Measurements from ENCODE around the gene CPVL. TPM values are rescaled to one million over a fixed set of nuclear protein-coding genes. Genes with fewer than 3 reads are reported as not detected.

CPVL gene
- total RNA-seq, 1 experiment from 2014 or later: 26.9 TPM

DNA sequence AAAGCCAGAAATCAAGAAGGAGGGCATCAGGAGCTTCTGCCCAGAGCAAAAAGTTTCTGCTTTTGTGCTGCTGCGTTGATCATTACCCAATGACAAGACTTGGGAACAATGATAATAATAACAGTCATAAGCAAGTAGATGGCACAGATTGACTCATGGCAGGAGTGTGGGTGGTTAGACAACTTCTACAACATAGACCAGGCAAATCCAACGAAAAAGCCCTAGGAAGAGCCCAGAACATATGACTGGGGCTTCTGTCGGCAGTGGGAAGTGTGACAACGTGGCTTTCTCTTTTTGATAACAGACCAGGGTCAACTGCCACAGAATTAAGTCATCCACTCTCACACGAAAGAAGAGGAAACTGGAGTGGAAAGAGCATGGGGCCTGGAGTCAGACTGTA lies 102.8 kb downstream of the CPVL start:
- no peak overlapping the region for H3K27ac ChIP-seq (ENCODE audit: insufficient read length, low read depth, low read length)
- H3K4me1 ChIP-seq (ENCODE audit: insufficient read depth, low read length): peaks cover 3% of the 10 kb centered on the region; the same call in 1 of the 2 replicates
- no peak overlapping the region for H3K14ac ChIP-seq (ENCODE audit: insufficient read depth, low read length)
- H2AFZ ChIP-seq (ENCODE audit: low read length): no peak overlapping the region
- no peaks in the 10 kb centered on the region for H3K79me1 ChIP-seq (ENCODE audit: insufficient read depth, low read depth, low read length, poor library complexity, severe bottlenecking)
- H3K56ac ChIP-seq (ENCODE audit: insufficient read length, low read depth, low read length): no peak overlapping the region
- peak overlapping the region; percentile 31 for H3K18ac ChIP-seq (ENCODE audit: insufficient read length, low read depth, low read length)
- TF ChIP-seq, protein P1, sequence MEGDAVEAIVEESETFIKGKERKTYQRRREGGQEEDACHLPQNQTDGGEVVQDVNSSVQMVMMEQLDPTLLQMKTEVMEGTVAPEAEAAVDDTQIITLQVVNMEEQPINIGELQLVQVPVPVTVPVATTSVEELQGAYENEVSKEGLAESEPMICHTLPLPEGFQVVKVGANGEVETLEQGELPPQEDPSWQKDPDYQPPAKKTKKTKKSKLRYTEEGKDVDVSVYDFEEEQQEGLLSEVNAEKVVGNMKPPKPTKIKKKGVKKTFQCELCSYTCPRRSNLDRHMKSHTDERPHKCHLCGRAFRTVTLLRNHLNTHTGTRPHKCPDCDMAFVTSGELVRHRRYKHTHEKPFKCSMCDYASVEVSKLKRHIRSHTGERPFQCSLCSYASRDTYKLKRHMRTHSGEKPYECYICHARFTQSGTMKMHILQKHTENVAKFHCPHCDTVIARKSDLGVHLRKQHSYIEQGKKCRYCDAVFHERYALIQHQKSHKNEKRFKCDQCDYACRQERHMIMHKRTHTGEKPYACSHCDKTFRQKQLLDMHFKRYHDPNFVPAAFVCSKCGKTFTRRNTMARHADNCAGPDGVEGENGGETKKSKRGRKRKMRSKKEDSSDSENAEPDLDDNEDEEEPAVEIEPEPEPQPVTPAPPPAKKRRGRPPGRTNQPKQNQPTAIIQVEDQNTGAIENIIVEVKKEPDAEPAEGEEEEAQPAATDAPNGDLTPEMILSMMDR (conservative IDR thresholded peaks at IDR 0.05): no peak
- H4K91ac ChIP-seq (ENCODE audit: insufficient read length, low read depth, low read length): no peak overlapping the region
- no peak overlapping the region for H2BK20ac ChIP-seq (ENCODE audit: low read depth, low read length, poor library complexity, severe bottlenecking)
- no peak overlapping the region for H2AK5ac ChIP-seq (ENCODE audit: insufficient read length, low read length)
- no peak overlapping the region for H3K4me3 Mint-ChIP-seq
- no peaks in the 10 kb centered on the region for H4K20me1 ChIP-seq (ENCODE audit: control insufficient read depth, insufficient read depth, insufficient read length)
- no peak overlapping the region for H3K23ac ChIP-seq (ENCODE audit: insufficient read length, low read depth, low read length)
- peaks cover 55 to 64% of the 10 kb centered on the region in 2 experiments for H3K4me1 Mint-ChIP-seq
- no CpG with 5 or more reads among the region's 5 CpGs for WGBS (ENCODE audit: extremely low coverage, insufficient read length, low lambda C conversion rate)
- DNase-seq: no peak
- H3K9ac ChIP-seq (ENCODE audit: extremely low read depth, insufficient read length, low read length): no peak overlapping the region
- H2BK12ac ChIP-seq (ENCODE audit: insufficient read length, low read depth, low read length): no peak overlapping the region
- no peak overlapping the region for H3K4me2 ChIP-seq (ENCODE audit: insufficient read depth, insufficient read length, low read length)
- peaks cover 4% of the 10 kb centered on the region for H3K27me3 Mint-ChIP-seq (ENCODE audit: low read depth)
- H3K4ac ChIP-seq (ENCODE audit: low read depth, low read length): no peak overlapping the region
- H4K5ac ChIP-seq (ENCODE audit: insufficient read length, low read depth, low read length): no peak overlapping the region
- no peak overlapping the region; a peak in 1 of 7 replicates for H3K27ac Mint-ChIP-seq
- H2BK15ac ChIP-seq (ENCODE audit: low read depth, low read length): no peak overlapping the region
- no peak overlapping the region for H4K8ac ChIP-seq (replicated peaks; ENCODE audit: insufficient read length, low read depth, low read length)
- H3T11ph ChIP-seq (ENCODE audit: low read length): no peak overlapping the region
- H3K23me2 ChIP-seq (ENCODE audit: insufficient read length, low read depth, low read length, poor library complexity, severe bottlenecking): no peaks in the 10 kb centered on the region
- H3K9me3 ChIP-seq (ENCODE audit: control insufficient read depth, low read depth, low read length): no peaks in the 10 kb centered on the region
- H3K27me3 ChIP-seq (ENCODE audit: insufficient read depth, low read length): no peaks in the 10 kb centered on the region
- H2BK5ac ChIP-seq (ENCODE audit: insufficient read length, low read length): no peak overlapping the region
- H3K9me3 Mint-ChIP-seq: peaks cover 7 to 9% of the 10 kb centered on the region in 2 experiments; a peak in 3 of 5 replicates
- H2BK120ac ChIP-seq (ENCODE audit: low read depth, low read length, poor library complexity, severe bottlenecking): no peak overlapping the region
- peaks cover 0 to 9% (median 4%) of the 10 kb centered on the region in 3 experiments; a peak in 5 of 7 replicates for H3K36me3 Mint-ChIP-seq (ENCODE audit: insufficient read depth in 1 of 3, low read depth in 3 of 3)
- H3K79me2 ChIP-seq (ENCODE audit: insufficient read depth, low read length): no peaks in the 10 kb centered on the region

Measured in H9 (cell line).